ENCODE measurements around the gene ATP6V1G1. TPM values are rescaled to one million over a fixed set of nuclear protein-coding genes. Genes with fewer than 3 reads are reported as not detected.

The ATP6V1G1 gene
- total RNA-seq, 1 donor from 2014 or later, result 107 TPM

GRCh38 chr9:114633438-114634089 lies 46.0 kb downstream of the ATP6V1G1 start:
- no peak overlapping the region for H3K27ac Mint-ChIP-seq
- DNase-seq (ENCODE audit: low spot score in 2 of 2, unreplicated experiment in 2 of 2), result no peak
- peaks cover 30% of the 10 kb centered on the region for H3K36me3 Mint-ChIP-seq
- no peaks in the 10 kb centered on the region for H3K9me3 Mint-ChIP-seq
- H3K27me3 Mint-ChIP-seq (ENCODE audit: low read depth), result no peaks in the 10 kb centered on the region
- no peaks in the 10 kb centered on the region for H3K4me1 Mint-ChIP-seq
- TF ChIP-seq, protein P1, sequence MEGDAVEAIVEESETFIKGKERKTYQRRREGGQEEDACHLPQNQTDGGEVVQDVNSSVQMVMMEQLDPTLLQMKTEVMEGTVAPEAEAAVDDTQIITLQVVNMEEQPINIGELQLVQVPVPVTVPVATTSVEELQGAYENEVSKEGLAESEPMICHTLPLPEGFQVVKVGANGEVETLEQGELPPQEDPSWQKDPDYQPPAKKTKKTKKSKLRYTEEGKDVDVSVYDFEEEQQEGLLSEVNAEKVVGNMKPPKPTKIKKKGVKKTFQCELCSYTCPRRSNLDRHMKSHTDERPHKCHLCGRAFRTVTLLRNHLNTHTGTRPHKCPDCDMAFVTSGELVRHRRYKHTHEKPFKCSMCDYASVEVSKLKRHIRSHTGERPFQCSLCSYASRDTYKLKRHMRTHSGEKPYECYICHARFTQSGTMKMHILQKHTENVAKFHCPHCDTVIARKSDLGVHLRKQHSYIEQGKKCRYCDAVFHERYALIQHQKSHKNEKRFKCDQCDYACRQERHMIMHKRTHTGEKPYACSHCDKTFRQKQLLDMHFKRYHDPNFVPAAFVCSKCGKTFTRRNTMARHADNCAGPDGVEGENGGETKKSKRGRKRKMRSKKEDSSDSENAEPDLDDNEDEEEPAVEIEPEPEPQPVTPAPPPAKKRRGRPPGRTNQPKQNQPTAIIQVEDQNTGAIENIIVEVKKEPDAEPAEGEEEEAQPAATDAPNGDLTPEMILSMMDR (IDR thresholded peaks at IDR 0.05; ENCODE audit: unreplicated experiment), result no peak
- no peak overlapping the region for H3K4me3 Mint-ChIP-seq

DNA sequence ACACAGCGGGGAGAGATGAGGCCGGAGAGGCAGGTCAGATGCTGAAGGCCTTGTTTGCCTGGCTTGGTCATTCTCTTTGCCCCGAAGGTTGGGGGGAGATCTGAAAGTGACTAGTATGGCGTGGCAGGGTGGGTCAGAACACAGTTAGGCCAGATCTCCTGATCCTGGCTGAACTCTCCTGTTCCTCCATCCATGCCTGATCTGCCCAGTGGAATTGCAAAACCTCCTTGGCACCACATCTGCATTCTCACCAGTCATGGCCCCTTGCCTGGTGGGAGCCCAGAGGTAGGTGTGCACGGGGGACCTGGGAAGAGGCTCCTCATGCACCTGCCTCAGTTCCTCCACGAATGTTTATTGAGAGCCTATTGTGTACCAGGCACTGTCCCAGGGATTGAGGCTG lies 46.8 kb downstream of the ATP6V1G1 start:
- no peaks in the 10 kb centered on the region for H3K9me3 Mint-ChIP-seq
- H3K27me3 Mint-ChIP-seq (ENCODE audit: low read depth), result no peaks in the 10 kb centered on the region
- no peak for DNase-seq (ENCODE audit: low spot score in 2 of 2, unreplicated experiment in 2 of 2)
- no peak overlapping the region for H3K4me3 Mint-ChIP-seq
- H3K36me3 Mint-ChIP-seq, result peaks cover 31% of the 10 kb centered on the region
- no peaks in the 10 kb centered on the region for H3K4me1 Mint-ChIP-seq
- H3K27ac Mint-ChIP-seq, result no peak overlapping the region
- TF ChIP-seq, protein P1 (IDR thresholded peaks at IDR 0.05; ENCODE audit: unreplicated experiment), result no peak

DNA sequence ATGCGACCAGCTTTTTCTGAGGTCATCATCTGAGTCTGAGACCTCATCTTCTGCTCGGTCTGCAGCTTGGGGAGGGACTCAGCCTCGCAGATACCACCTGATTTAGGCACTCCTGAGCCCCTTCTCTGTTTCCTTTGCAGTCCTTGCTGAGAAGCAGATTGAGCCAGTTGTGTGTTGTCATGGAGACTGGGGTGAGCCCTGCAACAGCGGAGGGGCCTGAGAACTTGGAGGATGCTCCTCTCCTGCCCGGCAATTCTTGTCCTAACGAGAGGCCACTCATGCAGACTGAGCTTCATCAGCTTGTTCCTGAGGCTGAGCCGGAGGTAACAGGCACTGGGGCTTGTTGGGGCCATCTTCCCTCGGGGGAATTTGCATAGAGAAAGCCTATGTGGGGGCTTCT lies 50.8 kb downstream of the ATP6V1G1 start:
- DNase-seq (ENCODE audit: low spot score in 2 of 2, unreplicated experiment in 2 of 2), result no peak
- Mint-ChIP-seq H3K4me3 (no peak overlapping the region), H3K36me3 (peaks cover 38% of the 10 kb centered on the region), H3K9me3 (no peaks in the 10 kb centered on the region), H3K27me3 (ENCODE audit: low read depth) (no peaks in the 10 kb centered on the region), H3K27ac (no peak overlapping the region), H3K4me1 (no peaks in the 10 kb centered on the region)
- TF ChIP-seq, protein P1 (IDR thresholded peaks at IDR 0.05; ENCODE audit: unreplicated experiment), result no peak

DNA sequence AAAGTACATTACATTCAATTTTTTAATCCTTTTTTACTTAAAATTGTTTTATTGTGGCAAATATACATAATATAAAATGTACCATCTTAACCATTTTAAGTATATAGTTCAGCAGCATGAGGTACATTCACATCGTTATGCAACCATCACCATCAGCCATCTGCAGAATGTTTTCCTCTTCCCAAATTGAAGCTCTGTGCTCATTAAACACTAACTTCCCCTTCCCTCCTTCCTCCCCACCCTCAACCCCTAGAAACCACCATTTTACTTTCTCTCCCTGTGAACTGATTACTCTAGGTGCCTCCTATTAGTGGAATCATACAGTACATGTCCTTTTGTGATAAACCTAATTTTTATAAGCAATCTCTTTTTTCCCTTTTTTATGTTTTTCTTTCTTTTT lies 54.4 kb downstream of the ATP6V1G1 start:
- no peak for DNase-seq (ENCODE audit: low spot score in 2 of 2, unreplicated experiment in 2 of 2)
- Mint-ChIP-seq H3K4me1 (no peaks in the 10 kb centered on the region), H3K9me3 (peaks cover 6% of the 10 kb centered on the region), H3K27me3 (ENCODE audit: low read depth) (no peaks in the 10 kb centered on the region), H3K27ac (peak overlapping the region; percentile 33), H3K36me3 (peaks cover 52% of the 10 kb centered on the region), H3K4me3 (no peak overlapping the region)
- TF ChIP-seq, protein P1 (IDR thresholded peaks at IDR 0.05; ENCODE audit: unreplicated experiment), result no peak

- Mint-ChIP-seq H3K9me3 (peaks cover 11% of the 10 kb centered on the region), H3K36me3 (peaks cover 56% of the 10 kb centered on the region), H3K27me3 (ENCODE audit: low read depth) (no peaks in the 10 kb centered on the region), H3K27ac (no peak overlapping the region), H3K4me3 (no peak overlapping the region), H3K4me1 (no peaks in the 10 kb centered on the region)
- no peak for DNase-seq (ENCODE audit: low spot score in 2 of 2, unreplicated experiment in 2 of 2)
- TF ChIP-seq, protein P1 (IDR thresholded peaks at IDR 0.05; ENCODE audit: unreplicated experiment), result no peak
Measured at GRCh38 chr9:114643001-114643400, 55.4 kb downstream of the ATP6V1G1 start.

Measured in mesothelial cell of epicardium (in vitro differentiated cells).